GM18511 (cell line): Measurements from ENCODE around the gene STAT4.
A peak's percentile ranks its signal among the peaks of the same experiment; 100 is the strongest.

Experiments used
- ATAC-seq: cut with Tn5 transposase; IDR thresholded peaks from one replicate; pipeline ENCODE4 v1.9.1; 2021; ENCODE audit warnings: mild to moderate bottlenecking, moderate library complexity; ENCODE audit not compliant: unreplicated experiment

STAT4 gene

GRCh38 chr2:191145769-191146471 is 4.9 kb downstream of the STAT4 start:
- no peak for ATAC-seq

GRCh38 chr2:191144217-191144616 is 6.6 kb downstream of the STAT4 start:
- ATAC-seq, result no peak

GRCh38 chr2:191143791-191144190 is 7.0 kb downstream of the STAT4 start:
- ATAC-seq, result no peak

- ATAC-seq, result no peak
These were observed 21.9 kb downstream of the STAT4 start for GRCh38 chr2:191128911-191129304.

GRCh38 chr2:191128172-191128910 is 22.5 kb downstream of the STAT4 start:
- peak; percentile 94 for ATAC-seq

GRCh38 chr2:191127235-191127634 is 23.6 kb downstream of the STAT4 start:
- no peak for ATAC-seq

- ATAC-seq, result no peak
These were observed 24.3 kb downstream of the STAT4 start for GRCh38 chr2:191126386-191127085.

GRCh38 chr2:191125646-191126045 is 25.1 kb downstream of the STAT4 start:
- no peak for ATAC-seq

- no peak for ATAC-seq
These were observed 28.0 kb downstream of the STAT4 start for GRCh38 chr2:191122638-191123294.

GRCh38 chr2:191117341-191117740 is 33.5 kb downstream of the STAT4 start:
- ATAC-seq, result no peak

- ATAC-seq, result peak; percentile 35
These were observed 35.0 kb downstream of the STAT4 start for GRCh38 chr2:191115804-191116203.

GRCh38 chr2:191115391-191115790 is 35.4 kb downstream of the STAT4 start:
- peak; percentile 59 for ATAC-seq

GRCh38 chr2:191114403-191114886 is 36.3 kb downstream of the STAT4 start:
- peak; percentile 78 for ATAC-seq

GRCh38 chr2:191113761-191114160 is 37.0 kb downstream of the STAT4 start:
- ATAC-seq, result no peak

GRCh38 chr2:191112448-191112901 is 38.3 kb downstream of the STAT4 start:
- ATAC-seq, result no peak

- no peak for ATAC-seq
These were observed 40.9 kb downstream of the STAT4 start for GRCh38 chr2:191109888-191110287.

GRCh38 chr2:191108331-191108730 is 42.5 kb downstream of the STAT4 start:
- ATAC-seq, result no peak

GRCh38 chr2:191105082-191105481 is 45.7 kb downstream of the STAT4 start:
- no peak for ATAC-seq

GRCh38 chr2:191103774-191104173 is 47.0 kb downstream of the STAT4 start:
- no peak for ATAC-seq

GRCh38 chr2:191100216-191100615 is 50.6 kb downstream of the STAT4 start:
- no peak for ATAC-seq

GRCh38 chr2:191087311-191087710 is 63.5 kb downstream of the STAT4 start:
- no peak for ATAC-seq
